Measurements from ENCODE around the gene AGPS. TPM values are rescaled to one million over a fixed set of nuclear protein-coding genes. Genes with fewer than 3 reads are reported as not detected.

AGPS gene
- total and polyA plus RNA-seq, 11 donors: 4.2 to 36.6 (median 25.6) TPM

DNA sequence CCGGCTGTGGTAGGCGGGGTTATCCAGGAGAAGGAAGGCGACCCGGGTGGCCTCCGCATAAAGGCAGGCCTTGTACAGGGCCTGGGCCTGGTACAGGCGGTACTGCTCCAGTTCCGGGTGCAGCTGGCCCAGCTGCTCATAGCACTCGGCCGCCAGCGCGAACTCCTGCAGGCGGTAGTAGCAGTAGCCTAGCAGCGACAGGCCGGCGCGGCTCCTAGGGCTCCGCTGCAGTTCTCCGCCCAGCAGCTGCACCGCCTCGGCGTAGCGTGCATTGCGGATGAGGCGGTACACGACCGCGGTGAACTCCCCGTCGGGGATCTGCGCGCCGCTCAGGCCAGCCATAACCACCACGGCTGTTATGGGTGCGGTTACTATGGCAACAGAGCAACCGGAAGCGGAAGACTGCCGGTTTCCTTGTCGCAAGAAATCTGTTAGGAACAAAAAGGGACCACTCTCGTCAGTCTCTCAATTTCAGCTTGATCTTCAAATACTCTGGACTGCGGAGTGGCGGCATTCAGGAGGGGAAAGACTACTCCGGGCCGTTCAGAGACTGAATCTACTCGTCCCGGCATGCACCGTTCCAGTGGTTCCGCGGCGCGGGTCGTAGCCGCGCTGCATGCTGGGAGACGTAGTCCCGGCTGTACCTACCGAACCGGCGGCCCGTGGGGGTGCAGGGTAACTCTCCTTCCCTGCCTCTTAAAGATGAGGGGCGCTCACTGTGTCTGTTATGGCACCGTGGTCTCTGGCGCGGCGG lies 160.0 kb downstream of the AGPS start:
- intact Hi-C loops (cut with DNase I): loop anchor here in 4 of 10 donors (1.0 to 5.0 kb wide), 4 partner anchors 45 to 70 kb away; a partner anchor contains a TSS
- H3K36me3 ChIP-seq: no peaks in the 10 kb centered on the region

DNA sequence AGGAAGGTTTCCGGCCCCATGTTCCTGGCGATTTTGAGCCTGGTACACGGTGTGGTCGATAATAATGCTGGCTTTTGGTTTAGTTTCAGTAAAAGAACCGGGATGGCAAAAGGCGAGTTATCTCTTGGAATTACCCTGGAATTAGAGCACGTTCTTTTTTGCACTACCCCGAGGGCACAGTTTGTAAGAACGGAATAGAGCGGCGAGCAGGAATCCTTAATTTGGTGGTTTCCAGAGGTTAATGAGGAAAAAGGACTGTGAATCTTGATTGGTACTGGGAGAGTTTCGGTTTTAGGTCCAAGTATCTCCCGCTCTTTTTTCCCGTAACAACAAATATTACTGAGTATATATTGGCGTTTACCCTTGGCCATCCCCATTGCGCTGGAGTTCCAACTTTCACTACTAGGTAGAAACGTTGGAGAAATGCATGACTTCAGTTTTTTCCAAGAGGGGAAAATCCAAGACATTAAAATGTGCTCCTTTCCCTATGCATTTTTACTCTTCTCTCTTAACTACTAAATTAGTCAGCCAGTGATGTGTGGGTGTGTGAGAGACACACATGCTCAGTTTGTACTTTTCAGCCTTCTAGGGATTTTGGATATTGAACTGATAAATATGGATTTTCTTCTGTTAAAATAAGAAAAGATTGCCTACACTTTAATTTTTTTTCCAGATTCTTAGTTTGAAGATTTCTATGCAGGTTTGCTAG lies 160.8 kb downstream of the AGPS start:
- Histone ChIP-seq H3K9me3 (no peaks in the 10 kb centered on the region), H3K4me3 (peak overlapping the region; percentile 66 to 96 (median 84)), H3K4me1 (peaks cover 0 to 16% (median 4%) of the 10 kb centered on the region in 12 donors), H3K36me3 (no peaks in the 10 kb centered on the region), H3K27me3 (no peaks in the 10 kb centered on the region), H3K27ac (peak overlapping the region; percentile 89 to 99 (median 96))
- TF ChIP-seq, protein P1, sequence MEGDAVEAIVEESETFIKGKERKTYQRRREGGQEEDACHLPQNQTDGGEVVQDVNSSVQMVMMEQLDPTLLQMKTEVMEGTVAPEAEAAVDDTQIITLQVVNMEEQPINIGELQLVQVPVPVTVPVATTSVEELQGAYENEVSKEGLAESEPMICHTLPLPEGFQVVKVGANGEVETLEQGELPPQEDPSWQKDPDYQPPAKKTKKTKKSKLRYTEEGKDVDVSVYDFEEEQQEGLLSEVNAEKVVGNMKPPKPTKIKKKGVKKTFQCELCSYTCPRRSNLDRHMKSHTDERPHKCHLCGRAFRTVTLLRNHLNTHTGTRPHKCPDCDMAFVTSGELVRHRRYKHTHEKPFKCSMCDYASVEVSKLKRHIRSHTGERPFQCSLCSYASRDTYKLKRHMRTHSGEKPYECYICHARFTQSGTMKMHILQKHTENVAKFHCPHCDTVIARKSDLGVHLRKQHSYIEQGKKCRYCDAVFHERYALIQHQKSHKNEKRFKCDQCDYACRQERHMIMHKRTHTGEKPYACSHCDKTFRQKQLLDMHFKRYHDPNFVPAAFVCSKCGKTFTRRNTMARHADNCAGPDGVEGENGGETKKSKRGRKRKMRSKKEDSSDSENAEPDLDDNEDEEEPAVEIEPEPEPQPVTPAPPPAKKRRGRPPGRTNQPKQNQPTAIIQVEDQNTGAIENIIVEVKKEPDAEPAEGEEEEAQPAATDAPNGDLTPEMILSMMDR (IDR thresholded peaks at IDR 0.05): no peak
- TF ChIP-seq POLR2A (IDR thresholded peaks at IDR 0.05): no peak
- WGBS, 4 donors: 5 to 12% (median 5%) methylated on average over 17 of the region's 17 CpGs
- DNase-seq (no peak), ATAC-seq (peak in 1 of 4 donors; percentile 25)
- intact Hi-C loops (cut with DNase I): loop anchor here in 4 of 10 donors (1.0 to 5.0 kb wide), 4 partner anchors 44 to 69 kb away; a partner anchor contains a TSS

More for the DNA sequence above, 160.0 kb downstream of the AGPS start:
- DNase-seq (peak; percentile 87 to 92 (median 90)), ATAC-seq (peak; percentile 97 to 99 (median 98))
- Histone ChIP-seq H3K27ac (peak overlapping the region; percentile 89 to 99 (median 96)), H3K9me3 (no peaks in the 10 kb centered on the region), H3K27me3 (no peaks in the 10 kb centered on the region), H3K4me3 (peak overlapping the region; percentile 66 to 96 (median 84)), H3K4me1 (peaks cover 0 to 16% (median 4%) of the 10 kb centered on the region in 12 donors)
- TF ChIP-seq, protein P1 (IDR thresholded peaks at IDR 0.05): peak in 2 of 12 donors; percentile 5 to 6
- TF ChIP-seq POLR2A (IDR thresholded peaks at IDR 0.05): no peak
- 0 to 1% (median 1%) methylated on average over 50 to 64 of the region's 64 CpGs for WGBS, 4 donors

DNA sequence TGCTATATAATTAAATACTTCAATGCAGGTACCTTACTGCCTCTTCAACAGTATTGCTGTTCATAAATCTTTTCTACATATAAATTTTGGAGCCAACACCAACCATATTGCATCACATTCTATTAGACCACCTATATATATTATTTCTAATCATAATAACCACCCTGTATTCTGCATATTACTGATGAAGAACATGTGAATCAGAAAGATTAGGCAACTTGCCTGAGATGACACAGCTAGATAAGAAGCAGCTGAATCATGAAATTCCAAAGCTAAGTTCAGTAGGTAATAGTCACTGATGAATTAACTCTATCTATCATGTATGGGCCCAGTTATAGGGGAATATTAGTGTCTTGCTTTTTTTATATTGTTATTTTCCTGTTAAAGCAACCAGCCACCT lies 161.8 kb downstream of the AGPS start:
- intact Hi-C loops (cut with DNase I): loop anchor here in 3 of 10 donors (5.0 kb wide), 3 partner anchors 43 to 68 kb away; no protein-coding TSS in a partner anchor
- TF ChIP-seq POLR2A (IDR thresholded peaks at IDR 0.05): no peak
- TF ChIP-seq, protein P1 (IDR thresholded peaks at IDR 0.05): no peak
- Histone ChIP-seq H3K9me3 (no peaks in the 10 kb centered on the region), H3K27ac (no peak overlapping the region), H3K27me3 (no peaks in the 10 kb centered on the region), H3K36me3 (no peaks in the 10 kb centered on the region), H3K4me1 (peaks cover 0 to 16% (median 4%) of the 10 kb centered on the region in 12 donors), H3K4me3 (no peak overlapping the region)
- no peak for ATAC-seq
- no peak for DNase-seq

DNA sequence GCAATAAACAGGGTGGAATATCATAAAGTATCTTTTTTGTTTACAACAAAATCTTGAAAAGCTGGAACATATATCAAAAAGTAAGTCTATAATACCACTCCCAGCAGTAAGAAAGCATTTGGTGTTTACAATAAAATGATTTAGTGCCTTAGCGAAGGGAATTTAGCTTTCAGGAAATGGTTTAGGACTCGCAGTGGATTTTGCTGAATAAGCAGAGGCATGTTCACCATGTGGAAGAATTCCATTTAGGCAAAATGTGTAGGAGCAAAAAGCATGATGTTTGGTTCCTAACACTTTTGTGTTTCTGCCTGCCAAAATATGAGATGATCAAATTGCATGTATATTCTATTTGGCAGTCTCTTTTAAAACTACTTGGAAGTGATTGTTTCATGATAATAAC lies 163.6 kb downstream of the AGPS start:
- Histone ChIP-seq H3K36me3 (no peaks in the 10 kb centered on the region), H3K9me3 (no peaks in the 10 kb centered on the region), H3K4me3 (no peak overlapping the region), H3K27me3 (no peaks in the 10 kb centered on the region), H3K4me1 (peaks cover 0 to 16% (median 4%) of the 10 kb centered on the region in 12 donors), H3K27ac (no peak overlapping the region)
- intact Hi-C loops (cut with DNase I): loop anchor here in 2 of 10 donors (5.0 kb wide), 1 partner anchor 41 kb away; no protein-coding TSS in a partner anchor
- DNase-seq (no peak), ATAC-seq (no peak)
- TF ChIP-seq, protein P1 (IDR thresholded peaks at IDR 0.05): no peak
- TF ChIP-seq POLR2A (IDR thresholded peaks at IDR 0.05): no peak
- WGBS, 4 donors: 83 to 92% (median 88%) methylated on average over 2 of the region's 2 CpGs

All from heart left ventricle (tissue), 16 donors.